Nephron progenitor cell (in vitro differentiated cells): ENCODE data around the gene EIF2S2.
A peak's percentile ranks its signal among the peaks of the same experiment; 100 is the strongest.

Source experiments
- DNase-seq: peaks from one replicate; pipeline ENCODE4 v3.0.0; 2021
- H3K27ac Mint-ChIP-seq: 2 replicates; pipeline ENCODE4 v1.8.0; 2021; ENCODE audit warnings: mild to moderate bottlenecking, moderate library complexity, mixed read lengths
- H3K27me3 Mint-ChIP-seq: 2 replicates; pipeline ENCODE4 v1.8.0; 2021; ENCODE audit warnings: mild to moderate bottlenecking, low read depth, mixed read lengths; ENCODE audit not compliant: poor library complexity
- H3K36me3 Mint-ChIP-seq: 2 replicates; pipeline ENCODE4 v1.8.0; 2021; ENCODE audit warnings: low read depth, mixed read lengths
- H3K4me1 Mint-ChIP-seq: 2 replicates; pipeline ENCODE4 v1.8.0; 2021; ENCODE audit warnings: mixed read lengths
- H3K4me3 Mint-ChIP-seq: 2 replicates; pipeline ENCODE4 v1.8.0; 2021; ENCODE audit warnings: mild to moderate bottlenecking, moderate library complexity, mixed read lengths
- H3K9me3 Mint-ChIP-seq: 2 replicates; pipeline ENCODE4 v1.8.0; 2021; ENCODE audit warnings: mild to moderate bottlenecking, moderate library complexity, mixed read lengths
- TF ChIP-seq, protein P1 (sequence below): fragments of 200-600 bp; sonication (generic); IDR thresholded peaks from 2 replicates; pipeline ENCODE4 v1.5.0; 2021; ENCODE audit warnings: antibody characterized with exemption

The EIF2S2 gene

GRCh38 chr20:34047917-34048316 is 64.1 kb downstream of the EIF2S2 start:
- H3K36me3 Mint-ChIP-seq, result peaks cover 13% of the 10 kb centered on the region
- TF ChIP-seq, protein P1, sequence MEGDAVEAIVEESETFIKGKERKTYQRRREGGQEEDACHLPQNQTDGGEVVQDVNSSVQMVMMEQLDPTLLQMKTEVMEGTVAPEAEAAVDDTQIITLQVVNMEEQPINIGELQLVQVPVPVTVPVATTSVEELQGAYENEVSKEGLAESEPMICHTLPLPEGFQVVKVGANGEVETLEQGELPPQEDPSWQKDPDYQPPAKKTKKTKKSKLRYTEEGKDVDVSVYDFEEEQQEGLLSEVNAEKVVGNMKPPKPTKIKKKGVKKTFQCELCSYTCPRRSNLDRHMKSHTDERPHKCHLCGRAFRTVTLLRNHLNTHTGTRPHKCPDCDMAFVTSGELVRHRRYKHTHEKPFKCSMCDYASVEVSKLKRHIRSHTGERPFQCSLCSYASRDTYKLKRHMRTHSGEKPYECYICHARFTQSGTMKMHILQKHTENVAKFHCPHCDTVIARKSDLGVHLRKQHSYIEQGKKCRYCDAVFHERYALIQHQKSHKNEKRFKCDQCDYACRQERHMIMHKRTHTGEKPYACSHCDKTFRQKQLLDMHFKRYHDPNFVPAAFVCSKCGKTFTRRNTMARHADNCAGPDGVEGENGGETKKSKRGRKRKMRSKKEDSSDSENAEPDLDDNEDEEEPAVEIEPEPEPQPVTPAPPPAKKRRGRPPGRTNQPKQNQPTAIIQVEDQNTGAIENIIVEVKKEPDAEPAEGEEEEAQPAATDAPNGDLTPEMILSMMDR, result no peak
- H3K27me3 Mint-ChIP-seq, result no peaks in the 10 kb centered on the region
- no peak for DNase-seq
- peak overlapping the region; percentile 46 for H3K27ac Mint-ChIP-seq
- peaks cover 41% of the 10 kb centered on the region for H3K4me1 Mint-ChIP-seq
- no peak overlapping the region for H3K4me3 Mint-ChIP-seq
- H3K9me3 Mint-ChIP-seq, result no peaks in the 10 kb centered on the region

DNA sequence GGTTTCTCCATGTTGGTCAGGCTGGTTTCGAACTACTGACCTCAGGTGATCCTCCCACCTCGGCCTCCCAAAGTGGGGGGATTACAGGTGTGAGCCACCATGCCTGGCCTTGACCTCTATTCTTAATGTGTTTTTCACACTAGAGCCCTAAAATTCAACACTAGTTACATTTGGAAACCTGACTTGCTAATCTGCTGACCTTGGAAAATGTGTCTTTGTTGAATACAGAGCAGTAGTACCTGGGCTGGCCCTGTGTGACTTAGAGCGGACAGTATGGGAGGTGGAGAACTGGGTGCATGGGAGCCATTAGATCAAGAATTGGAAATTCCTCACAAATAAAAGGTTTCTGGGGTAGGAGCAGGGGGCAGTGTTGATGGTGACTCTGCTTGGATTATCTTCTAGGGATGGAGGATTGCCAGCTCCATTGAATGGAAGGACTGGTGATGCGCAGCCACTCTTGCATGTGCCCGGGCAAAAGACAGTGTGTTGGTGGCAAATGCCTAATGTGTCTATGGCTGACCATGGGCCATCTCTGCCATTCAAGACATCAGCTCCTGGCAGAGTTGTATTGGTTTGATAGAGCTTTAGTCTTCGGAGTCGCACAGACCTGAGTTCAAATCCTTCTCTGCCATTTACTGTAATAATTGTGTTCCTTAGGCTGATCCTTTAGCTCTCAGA is 64.9 kb downstream of the EIF2S2 start:
- H3K4me1 Mint-ChIP-seq, result peaks cover 49% of the 10 kb centered on the region
- DNase-seq, result no peak
- no peak overlapping the region for H3K4me3 Mint-ChIP-seq
- no peaks in the 10 kb centered on the region for H3K9me3 Mint-ChIP-seq
- TF ChIP-seq, protein P1, result no peak
- H3K27me3 Mint-ChIP-seq, result no peaks in the 10 kb centered on the region
- H3K27ac Mint-ChIP-seq, result peak overlapping the region; percentile 22
- peaks cover 13% of the 10 kb centered on the region for H3K36me3 Mint-ChIP-seq

- TF ChIP-seq, protein P1, result no peak
- Mint-ChIP-seq H3K4me3 (no peak overlapping the region), H3K27me3 (no peaks in the 10 kb centered on the region), H3K27ac (peak overlapping the region; percentile 15), H3K9me3 (no peaks in the 10 kb centered on the region), H3K4me1 (peaks cover 59% of the 10 kb centered on the region), H3K36me3 (peaks cover 13% of the 10 kb centered on the region)
- DNase-seq, result no peak
Measured at GRCh38 chr20:34045930-34046725, 65.9 kb downstream of the EIF2S2 start.

GRCh38 chr20:34045294-34045693 is 66.7 kb downstream of the EIF2S2 start:
- Mint-ChIP-seq H3K9me3 (no peaks in the 10 kb centered on the region), H3K4me1 (peaks cover 68% of the 10 kb centered on the region), H3K27ac (peak overlapping the region; percentile 44), H3K27me3 (no peaks in the 10 kb centered on the region), H3K36me3 (peaks cover 13% of the 10 kb centered on the region), H3K4me3 (no peak overlapping the region)
- no peak for DNase-seq
- TF ChIP-seq, protein P1, result no peak

DNA sequence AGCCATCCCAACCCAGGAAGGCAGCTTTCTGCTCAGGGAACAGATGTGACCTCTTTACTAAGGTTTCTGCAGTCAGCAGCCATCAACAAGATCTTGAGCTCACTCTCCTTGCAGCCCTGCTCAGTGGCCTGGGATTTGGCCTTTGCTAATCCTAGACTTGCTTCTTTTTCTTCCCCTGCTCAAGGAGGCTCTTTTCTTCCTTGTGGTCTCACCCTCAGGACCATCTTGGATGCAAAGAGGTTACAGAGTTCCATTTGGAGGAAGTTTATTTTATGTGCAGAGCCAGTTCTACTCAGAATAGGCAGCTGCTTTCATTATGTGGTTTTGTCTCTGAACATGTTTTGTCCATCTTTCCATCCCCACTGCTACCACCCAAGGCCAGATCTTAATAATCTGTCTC is 69.0 kb downstream of the EIF2S2 start:
- TF ChIP-seq, protein P1, result no peak
- Mint-ChIP-seq H3K4me3 (no peak overlapping the region), H3K9me3 (no peaks in the 10 kb centered on the region), H3K27me3 (no peaks in the 10 kb centered on the region), H3K27ac (peak overlapping the region; percentile 94), H3K36me3 (peaks cover 13% of the 10 kb centered on the region), H3K4me1 (peaks cover 71% of the 10 kb centered on the region)
- no peak for DNase-seq
